ENCODE data around the gene CPEB2.

Gene CPEB2

GRCh38 chr4:15010038-15010585 is 7.8 kb downstream of the CPEB2 start:
- no peak for DNase-seq (ENCODE audit: low read depth in 3 of 3, low spot score in 1 of 3)

DNA sequence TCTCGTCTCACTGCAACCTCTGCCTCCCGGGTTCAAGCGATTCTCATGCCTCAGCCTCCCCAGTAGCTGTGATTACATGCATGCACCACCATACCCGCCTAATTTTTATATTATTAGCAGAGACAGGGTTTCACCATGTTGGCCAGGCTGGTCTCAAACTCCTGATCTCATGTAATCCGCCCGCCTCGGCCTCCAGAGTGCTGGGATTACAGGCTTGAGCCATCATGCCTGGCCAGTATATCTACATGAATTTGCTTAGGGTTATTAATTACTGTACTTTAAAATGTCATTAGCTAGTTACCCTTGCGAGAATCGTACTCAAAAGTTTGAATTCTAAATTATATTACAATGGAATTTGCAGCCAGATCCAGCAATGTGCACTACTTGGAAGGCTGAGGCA is 8.9 kb downstream of the CPEB2 start:
- DNase-seq (ENCODE audit: low read depth in 3 of 3, low spot score in 1 of 3), result no peak

DNA sequence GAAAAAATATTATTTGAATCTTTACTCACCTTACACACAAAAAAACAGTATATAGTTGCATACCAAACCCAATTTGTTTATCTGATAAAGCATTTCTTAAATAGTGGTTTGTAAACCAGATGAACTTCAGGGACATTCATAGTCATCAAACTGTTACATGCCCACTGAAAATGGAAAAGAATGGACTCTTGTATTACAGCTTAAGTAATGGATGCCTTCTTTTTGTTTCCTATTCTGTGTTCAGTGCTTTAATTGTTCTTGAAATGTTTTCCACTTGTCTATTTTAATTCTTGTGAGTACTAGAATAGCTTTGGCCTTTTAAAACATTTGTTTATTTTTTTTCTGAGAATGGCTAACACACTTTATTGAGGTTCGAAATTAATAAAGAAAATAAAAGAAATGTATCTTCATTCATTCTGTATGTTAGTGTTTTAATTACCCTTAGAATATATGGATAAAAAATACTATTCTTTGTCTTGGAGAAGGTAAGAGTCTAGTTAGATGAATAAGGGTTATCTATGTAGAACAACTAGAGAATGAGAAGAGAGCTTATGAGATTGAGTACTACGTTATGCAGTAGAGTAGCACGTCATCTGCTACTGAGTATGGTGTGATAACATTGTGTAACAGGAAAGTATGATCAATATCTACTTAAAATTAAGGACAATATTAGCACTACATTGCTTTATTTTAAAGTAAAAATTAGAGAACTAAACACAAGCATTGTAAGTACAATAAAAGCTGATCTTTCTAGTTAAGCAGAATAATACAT is 9.9 kb downstream of the CPEB2 start:
- no peak for DNase-seq (ENCODE audit: low read depth in 3 of 3, low spot score in 1 of 3)

- no peak for DNase-seq (ENCODE audit: low read depth in 3 of 3, low spot score in 1 of 3)
These were observed 11.3 kb downstream of the CPEB2 start for GRCh38 chr4:15013585-15013984.

DNA sequence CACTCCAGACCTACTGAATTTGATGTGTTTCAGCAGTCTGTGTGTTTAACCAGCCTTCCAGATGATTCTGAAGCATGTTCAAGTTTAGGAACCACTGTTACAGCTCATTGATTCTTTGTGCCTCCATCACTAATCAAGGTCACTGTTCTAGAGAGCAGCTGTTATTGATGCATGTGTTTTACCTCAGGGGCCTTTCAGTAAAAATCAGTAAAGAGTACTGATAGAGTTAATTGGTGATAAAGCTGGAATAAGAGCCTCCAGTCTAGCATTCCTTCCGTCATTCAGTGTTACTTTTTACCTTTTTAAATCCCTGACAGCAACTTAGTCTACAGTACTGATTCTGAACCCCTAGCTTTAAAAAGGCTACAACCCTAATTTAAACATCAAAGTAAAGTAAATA is 12.9 kb downstream of the CPEB2 start:
- no peak for DNase-seq (ENCODE audit: low read depth in 3 of 3, low spot score in 1 of 3)

GRCh38 chr4:15018361-15018760 is 16.1 kb downstream of the CPEB2 start:
- no peak for DNase-seq (ENCODE audit: low read depth in 3 of 3, low spot score in 1 of 3)

DNA sequence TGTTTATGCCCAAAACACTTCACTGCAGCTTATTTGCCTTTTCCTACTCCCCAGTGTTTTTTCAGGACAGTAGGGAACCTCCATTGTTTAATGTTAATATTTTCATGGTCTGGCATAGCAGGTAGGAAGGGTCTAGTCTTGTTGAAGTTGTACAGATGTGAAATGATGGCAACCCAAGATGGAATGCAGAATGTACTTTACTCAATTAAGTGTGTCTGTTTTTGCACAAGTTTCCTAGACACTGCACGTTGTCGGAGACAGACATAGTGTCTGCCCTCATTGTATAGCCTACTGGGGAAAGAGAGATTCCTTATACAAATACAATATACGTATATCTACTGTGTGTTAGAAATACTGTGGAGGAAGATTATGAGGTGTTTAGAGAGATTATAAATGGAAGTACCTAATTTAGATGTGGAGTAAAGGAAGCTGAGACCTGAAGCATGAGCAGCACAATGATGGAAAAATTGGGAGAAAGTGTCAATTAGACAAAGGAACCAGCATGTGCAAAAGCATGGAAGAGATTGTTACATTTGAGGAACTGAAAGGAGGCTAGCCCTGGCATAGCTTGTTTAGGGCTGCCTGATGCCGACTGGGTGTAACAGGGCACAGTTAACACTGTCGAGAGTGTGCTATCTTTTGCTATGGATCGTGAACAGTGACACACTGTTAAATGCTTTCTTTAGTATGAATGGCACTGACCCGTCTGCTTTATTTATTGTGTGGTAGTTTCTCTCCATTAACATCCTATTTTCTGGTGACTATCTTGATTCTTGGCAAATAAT is 18.4 kb downstream of the CPEB2 start:
- DNase-seq (ENCODE audit: low read depth in 3 of 3, low spot score in 1 of 3), result no peak

DNA sequence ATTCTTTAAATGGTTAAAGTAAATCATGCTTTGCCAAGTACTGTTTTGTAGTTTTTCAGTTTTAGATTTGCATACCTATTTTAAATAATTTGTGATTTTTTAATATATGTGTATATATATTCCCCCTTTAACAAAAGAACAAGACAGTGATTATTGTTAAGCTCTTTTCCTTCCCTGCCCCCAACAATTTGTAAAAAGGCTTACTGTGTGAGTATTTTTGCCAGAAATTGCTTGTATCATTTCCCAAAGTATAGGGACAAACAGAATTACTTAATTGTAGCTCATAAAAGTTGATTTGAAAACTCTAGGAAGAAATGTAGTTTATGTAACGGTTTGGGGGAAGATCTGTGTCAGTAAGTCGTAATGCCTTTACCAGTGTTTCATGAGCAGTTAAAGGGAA is 19.0 kb downstream of the CPEB2 start:
- no peak for DNase-seq (ENCODE audit: low read depth in 3 of 3, low spot score in 1 of 3)

GRCh38 chr4:15021946-15022345 is 19.7 kb downstream of the CPEB2 start:
- no peak for DNase-seq (ENCODE audit: low read depth in 3 of 3, low spot score in 1 of 3)

DNA sequence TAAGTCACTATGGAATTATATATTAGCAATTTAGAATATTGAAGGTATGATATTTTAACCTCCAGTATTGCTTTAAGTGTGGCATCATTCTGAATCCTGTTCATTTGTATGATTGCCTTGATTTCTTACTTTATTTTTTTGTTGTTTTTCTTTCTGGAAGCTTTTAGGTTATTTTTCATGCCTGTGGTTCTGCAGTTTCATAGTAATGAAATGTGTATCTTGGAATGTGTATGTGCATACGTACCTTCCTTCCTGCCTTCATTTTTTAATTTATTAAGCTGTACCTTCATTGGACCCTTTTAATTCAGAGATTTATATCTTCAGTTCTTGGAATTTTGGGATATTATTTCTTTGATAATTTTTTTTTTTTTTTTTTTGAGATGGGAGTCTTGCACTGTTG is 22.1 kb downstream of the CPEB2 start:
- no peak for DNase-seq (ENCODE audit: low read depth in 3 of 3, low spot score in 1 of 3)

GRCh38 chr4:15025693-15026092 is 23.4 kb downstream of the CPEB2 start:
- no peak for DNase-seq (ENCODE audit: low read depth in 3 of 3, low spot score in 1 of 3)

DNA sequence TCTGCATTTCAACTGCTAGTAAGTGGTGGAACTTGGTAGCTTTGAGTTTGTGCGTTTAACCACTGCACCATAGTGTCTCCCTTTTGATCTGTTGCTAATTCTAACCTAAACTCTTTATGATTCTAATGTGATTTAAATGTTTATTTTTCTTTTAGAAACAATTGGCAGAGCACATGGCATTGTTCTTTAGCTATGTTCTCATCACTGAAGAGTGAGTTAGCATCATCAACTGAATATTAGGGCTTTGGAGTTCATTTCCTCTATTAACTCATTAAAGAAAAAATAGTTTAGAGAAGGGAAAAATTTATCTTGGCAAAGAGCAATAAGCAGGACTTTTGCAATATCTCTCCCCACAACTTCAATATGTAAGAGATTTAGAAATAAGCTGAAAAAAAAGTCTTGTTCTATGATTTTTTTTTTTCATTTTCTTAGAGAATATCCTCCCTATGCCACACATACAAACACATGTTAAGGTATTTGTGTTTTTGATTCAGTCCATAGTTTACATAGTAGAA is 25.7 kb downstream of the CPEB2 start:
- DNase-seq (ENCODE audit: low read depth in 3 of 3, low spot score in 1 of 3), result no peak

GRCh38 chr4:15031197-15031596 is 28.9 kb downstream of the CPEB2 start:
- DNase-seq (ENCODE audit: low read depth in 3 of 3, low spot score in 1 of 3), result no peak

DNA sequence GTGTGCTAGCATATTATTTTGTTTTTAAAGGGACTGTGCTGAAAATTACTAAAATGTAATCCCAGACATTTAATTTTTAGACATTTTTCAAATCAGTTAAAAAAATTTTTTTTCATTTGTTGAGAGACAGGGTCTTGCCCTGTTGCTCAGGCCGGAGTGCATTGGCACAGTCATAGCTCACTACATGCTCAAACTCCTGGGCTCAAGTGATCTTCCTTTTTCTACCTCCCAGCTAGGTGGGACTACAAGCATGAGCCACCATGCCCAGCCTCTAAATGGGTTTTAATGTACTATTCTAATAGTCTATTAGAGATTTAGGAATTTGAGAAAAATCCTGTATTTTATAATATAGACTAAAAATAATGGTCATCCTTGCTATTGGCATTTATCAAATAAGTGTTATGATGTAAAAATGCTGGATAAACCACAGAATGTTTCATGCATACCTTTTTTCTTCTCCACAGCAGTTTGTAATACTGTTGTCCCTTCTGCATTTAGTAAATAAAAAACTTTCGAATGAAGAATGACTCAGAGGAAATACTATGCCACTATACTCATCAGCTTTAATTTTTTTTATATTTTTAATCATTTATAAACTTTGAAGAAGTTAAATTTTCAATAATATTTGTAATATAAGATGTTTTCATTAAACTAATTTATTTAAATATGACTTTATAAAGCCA is 29.9 kb downstream of the CPEB2 start:
- no peak for DNase-seq (ENCODE audit: low read depth in 3 of 3, low spot score in 1 of 3)

DNA sequence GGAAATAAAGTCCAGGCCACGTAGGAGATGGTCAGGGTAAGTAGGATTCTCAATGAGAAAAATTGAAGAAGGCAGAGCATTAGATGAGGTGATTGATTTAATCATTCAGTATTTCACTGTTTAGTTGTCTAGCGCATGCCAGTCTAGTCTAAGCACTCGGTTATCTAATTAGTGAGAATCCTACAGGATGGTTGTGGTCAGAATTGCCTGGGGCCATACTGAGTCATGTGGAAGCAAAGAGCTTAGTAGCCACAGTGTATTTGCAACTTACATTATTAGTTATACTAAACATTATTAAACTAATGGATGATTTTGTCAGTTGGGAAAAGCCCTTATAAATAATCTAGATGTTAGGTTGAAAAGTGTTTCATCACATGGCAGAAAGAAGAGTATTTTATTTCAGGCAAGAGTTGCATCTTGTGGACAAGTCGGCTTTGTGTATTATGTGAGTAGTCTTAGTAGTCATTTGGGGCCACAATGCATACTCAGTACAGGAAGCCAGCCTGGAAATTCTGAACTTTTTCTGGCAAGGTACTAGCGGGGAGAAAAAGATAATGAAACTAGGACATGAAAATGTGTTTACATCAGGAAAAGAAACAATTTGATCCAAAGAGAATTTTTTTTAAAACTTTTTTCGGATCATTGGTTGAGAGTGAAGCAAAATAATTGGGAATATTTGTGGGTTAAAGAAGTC is 31.9 kb downstream of the CPEB2 start:
- DNase-seq (ENCODE audit: low read depth in 3 of 3, low spot score in 1 of 3), result no peak

DNA sequence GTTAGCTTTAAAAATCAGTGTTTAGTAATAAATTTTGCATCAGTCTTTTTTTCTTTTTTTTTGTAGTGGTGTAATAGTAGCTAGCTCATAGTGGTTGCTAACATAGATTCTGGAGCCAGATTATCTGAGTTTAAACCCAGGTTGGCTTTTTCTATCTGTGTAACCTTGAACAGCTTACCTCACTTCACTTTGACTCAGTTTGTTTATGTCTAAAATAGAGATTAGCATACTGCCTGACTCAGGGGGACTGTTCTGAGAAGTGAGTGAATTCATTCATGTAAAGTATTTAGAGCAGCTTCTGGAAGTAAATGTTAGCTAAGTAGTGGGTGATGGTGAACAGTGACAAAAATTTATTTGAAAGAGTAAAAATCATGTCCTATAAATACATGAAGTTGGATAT is 32.9 kb downstream of the CPEB2 start:
- no peak for DNase-seq (ENCODE audit: low read depth in 3 of 3, low spot score in 1 of 3)

DNA sequence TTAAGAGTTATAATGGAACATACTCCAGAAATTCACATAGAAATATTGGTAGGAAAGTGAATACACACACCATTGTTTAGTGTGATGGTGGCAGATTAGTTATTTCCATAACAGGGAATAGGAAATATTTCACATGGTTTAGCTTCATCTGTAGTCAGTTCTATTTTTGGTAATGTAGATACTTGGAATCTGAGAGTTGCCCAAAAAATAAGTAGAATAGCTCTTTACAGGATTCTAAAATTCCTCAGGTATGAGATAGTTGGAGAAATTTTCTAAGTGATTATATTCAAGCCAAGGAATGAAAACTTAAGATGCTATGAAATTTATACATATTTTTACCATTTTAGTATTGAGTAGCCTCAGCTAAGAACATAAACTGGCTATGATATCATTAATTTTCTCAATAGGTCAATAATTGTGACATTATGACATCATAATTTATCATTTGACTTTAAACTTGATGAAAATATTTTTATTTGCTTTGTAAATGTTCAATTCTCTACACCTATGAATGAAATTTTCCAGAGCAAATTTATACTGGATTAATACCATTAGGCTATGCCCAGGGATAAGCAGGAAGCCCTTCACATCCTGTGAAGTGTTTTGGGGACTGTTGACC is 35.8 kb downstream of the CPEB2 start:
- no peak for DNase-seq (ENCODE audit: low read depth in 3 of 3, low spot score in 1 of 3)

DNA sequence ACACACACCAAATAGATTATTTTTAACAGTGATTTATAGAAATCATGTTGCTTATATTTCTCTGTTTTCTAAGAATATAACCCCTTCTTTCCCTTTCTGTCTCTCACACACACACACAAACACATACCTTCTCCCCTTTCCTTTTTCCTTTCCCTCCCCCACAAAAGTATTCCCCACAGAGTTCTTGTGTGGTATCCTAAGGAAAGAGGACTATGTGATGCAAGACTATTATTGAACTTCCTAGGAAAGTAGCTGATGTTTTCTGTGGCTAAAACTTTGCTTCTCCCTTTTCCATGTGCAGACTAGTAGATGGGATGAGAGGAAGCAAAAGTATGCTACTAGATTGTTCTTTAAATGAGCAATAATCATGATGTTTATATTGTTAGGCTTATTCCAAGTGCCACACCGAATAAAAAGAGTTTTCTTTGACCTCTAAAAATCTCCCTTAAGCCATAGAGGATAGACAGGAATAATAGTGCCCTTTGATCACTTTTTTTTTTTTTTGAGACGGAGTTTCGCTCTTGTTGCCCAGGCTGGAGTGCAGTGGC is 38.7 kb downstream of the CPEB2 start:
- no peak for DNase-seq (ENCODE audit: low read depth in 3 of 3, low spot score in 1 of 3)

- DNase-seq (ENCODE audit: low read depth in 3 of 3, low spot score in 1 of 3), result no peak
These were observed 40.4 kb downstream of the CPEB2 start for GRCh38 chr4:15042529-15043167.

DNA sequence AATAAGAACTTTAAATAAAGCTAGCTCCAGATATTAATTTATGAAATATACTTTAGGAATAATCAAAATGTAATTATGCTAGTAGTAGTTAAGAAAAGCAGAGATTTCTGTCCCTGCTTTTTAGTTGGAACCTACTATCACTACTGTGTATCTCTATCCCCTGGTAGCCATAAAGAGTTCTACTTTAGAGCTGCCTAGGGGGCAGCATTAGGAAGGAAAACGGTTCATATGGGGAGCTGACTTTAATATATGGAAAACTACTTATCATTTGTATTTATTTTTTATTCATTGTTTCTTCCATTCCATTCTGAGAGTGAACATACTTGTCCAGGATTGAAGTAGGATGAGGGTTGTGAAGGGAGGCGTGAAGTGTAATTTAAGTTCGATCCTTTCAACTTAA is 40.9 kb downstream of the CPEB2 start:
- DNase-seq (ENCODE audit: low read depth in 3 of 3, low spot score in 1 of 3), result no peak

Measured in stimulated activated CD4-positive, alpha-beta T cell treated with anti-CD3 and anti-CD28 coated beads, TNF-alpha, amount 100 ng/mL, for 1 hour (primary cell).